Hepatocyte (in vitro differentiated cells): Measurements from ENCODE around the gene GRIN3A.

Experiments
- EZH2 ChIP-seq: fragments of 200-600 bp; sonication (generic); IDR thresholded peaks from 2 replicates; pipeline ENCODE4 v1.6.1; 2016; ENCODE audit warnings: antibody characterized with exemption, mild to moderate bottlenecking, borderline replicate concordance
- EZH2phosphoT487 ChIP-seq: fragments of 200-600 bp; sonication (generic); IDR thresholded peaks from one replicate; pipeline ENCODE4 v1.6.1; 2018; ENCODE audit warnings: antibody characterized with exemption, mild to moderate bottlenecking, low read depth, moderate library complexity; ENCODE audit not compliant: unreplicated experiment, severe bottlenecking
- TF ChIP-seq, protein P1 (sequence below): fragments of 200-600 bp; sonication (generic); IDR thresholded peaks from 2 replicates; pipeline ENCODE4 v1.5.1; 2016; ENCODE audit warnings: antibody characterized with exemption, mild to moderate bottlenecking; ENCODE audit not compliant: poor library complexity

DNA sequence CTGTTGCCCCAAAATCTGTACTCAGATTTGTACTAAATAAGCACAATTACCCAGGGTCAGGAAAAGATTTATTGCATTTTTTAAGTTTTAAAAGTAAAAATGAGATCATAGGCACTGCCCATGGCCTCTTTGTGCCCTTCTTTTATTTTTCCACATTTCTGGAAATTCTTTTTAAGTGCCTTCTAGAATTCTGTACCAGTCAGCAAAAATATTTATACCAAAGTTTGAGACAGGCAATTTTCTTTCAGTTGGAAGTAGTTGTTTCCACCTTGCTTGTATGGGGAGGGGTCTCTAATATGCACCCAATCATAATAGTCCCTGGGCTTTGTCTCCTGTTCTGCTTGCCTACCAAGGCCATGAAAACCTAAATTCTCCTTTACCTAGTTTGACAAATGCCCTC, 210.4 kb downstream of the GRIN3A start:
- TF ChIP-seq, protein P1, sequence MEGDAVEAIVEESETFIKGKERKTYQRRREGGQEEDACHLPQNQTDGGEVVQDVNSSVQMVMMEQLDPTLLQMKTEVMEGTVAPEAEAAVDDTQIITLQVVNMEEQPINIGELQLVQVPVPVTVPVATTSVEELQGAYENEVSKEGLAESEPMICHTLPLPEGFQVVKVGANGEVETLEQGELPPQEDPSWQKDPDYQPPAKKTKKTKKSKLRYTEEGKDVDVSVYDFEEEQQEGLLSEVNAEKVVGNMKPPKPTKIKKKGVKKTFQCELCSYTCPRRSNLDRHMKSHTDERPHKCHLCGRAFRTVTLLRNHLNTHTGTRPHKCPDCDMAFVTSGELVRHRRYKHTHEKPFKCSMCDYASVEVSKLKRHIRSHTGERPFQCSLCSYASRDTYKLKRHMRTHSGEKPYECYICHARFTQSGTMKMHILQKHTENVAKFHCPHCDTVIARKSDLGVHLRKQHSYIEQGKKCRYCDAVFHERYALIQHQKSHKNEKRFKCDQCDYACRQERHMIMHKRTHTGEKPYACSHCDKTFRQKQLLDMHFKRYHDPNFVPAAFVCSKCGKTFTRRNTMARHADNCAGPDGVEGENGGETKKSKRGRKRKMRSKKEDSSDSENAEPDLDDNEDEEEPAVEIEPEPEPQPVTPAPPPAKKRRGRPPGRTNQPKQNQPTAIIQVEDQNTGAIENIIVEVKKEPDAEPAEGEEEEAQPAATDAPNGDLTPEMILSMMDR, result no peak
- TF ChIP-seq EZH2 (no peak), EZH2phosphoT487 (no peak)
